ENCODE measurements around the gene SETD4. TPM values are rescaled to one million over a fixed set of nuclear protein-coding genes. Genes with fewer than 3 reads are reported as not detected.

Gene SETD4
- total RNA-seq, 2 donors from 2014 or later = 19.8 to 36.3 TPM

GRCh38 chr21:36061445-36061844, 1.1 kb upstream of the SETD4 start:
- H3K27ac ChIP-seq = no peak overlapping the region
- DNase-seq (ENCODE audit: low spot score) = no peak
- intact Hi-C loops (cut with DNase I) = no loop called here
- peaks cover 9% of the 10 kb centered on the region for H3K4me1 ChIP-seq (replicated peaks)
- no peak for TF ChIP-seq CTCF (IDR thresholded peaks at IDR 0.05)
- no peak for TF ChIP-seq POLR2A (IDR thresholded peaks at IDR 0.05)
- TF ChIP-seq POLR2AphosphoS5 (IDR thresholded peaks at IDR 0.05) = no peak
- no peaks in the 10 kb centered on the region for H3K27me3 ChIP-seq (replicated peaks; ENCODE audit: insufficient read depth)
- no peak overlapping the region for H3K4me3 ChIP-seq
- WGBS = 98% methylated on average over 2 of the region's 2 CpGs
- H3K36me3 ChIP-seq = peaks cover 0 to 2% of the 10 kb centered on the region in 2 donors
- no peaks in the 10 kb centered on the region for H3K9me3 ChIP-seq

- Histone ChIP-seq H3K4me3 (peak overlapping the region; percentile 57 to 61), H3K36me3 (peaks cover 3 to 9% of the 10 kb centered on the region in 2 donors), H3K9me3 (no peaks in the 10 kb centered on the region), H3K27ac (peak overlapping the region; percentile 84 to 89), H3K4me1 (replicated peaks) (peaks cover 9% of the 10 kb centered on the region), H3K27me3 (replicated peaks; ENCODE audit: insufficient read depth) (no peaks in the 10 kb centered on the region)
- 0% methylated on average over 34 of the region's 34 CpGs for WGBS
- peak; percentile 14 for DNase-seq (ENCODE audit: low spot score)
- intact Hi-C loops (cut with DNase I) = no loop called here
- TF ChIP-seq POLR2AphosphoS5 (IDR thresholded peaks at IDR 0.05) (no peak), CTCF (IDR thresholded peaks at IDR 0.05) (no peak), POLR2A (IDR thresholded peaks at IDR 0.05) (no peak)
Observed at GRCh38 chr21:36059823-36060158, 535 bp downstream of the SETD4 start.

GRCh38 chr21:36055551-36055950, 4.8 kb downstream of the SETD4 start:
- 90% methylated on average over 3 of the region's 3 CpGs for WGBS
- H3K4me3 ChIP-seq = no peak overlapping the region
- peaks cover 9% of the 10 kb centered on the region for H3K4me1 ChIP-seq (replicated peaks)
- H3K36me3 ChIP-seq = peaks cover 9 to 10% of the 10 kb centered on the region in 2 donors
- H3K27ac ChIP-seq = no peak overlapping the region
- no peak for DNase-seq (ENCODE audit: low spot score)
- H3K9me3 ChIP-seq = no peaks in the 10 kb centered on the region
- no peak for TF ChIP-seq CTCF (IDR thresholded peaks at IDR 0.05)
- TF ChIP-seq POLR2AphosphoS5 (IDR thresholded peaks at IDR 0.05) = no peak
- TF ChIP-seq POLR2A (IDR thresholded peaks at IDR 0.05) = no peak
- H3K27me3 ChIP-seq (replicated peaks; ENCODE audit: insufficient read depth) = no peaks in the 10 kb centered on the region
- intact Hi-C loops (cut with DNase I) = no loop called here

DNA sequence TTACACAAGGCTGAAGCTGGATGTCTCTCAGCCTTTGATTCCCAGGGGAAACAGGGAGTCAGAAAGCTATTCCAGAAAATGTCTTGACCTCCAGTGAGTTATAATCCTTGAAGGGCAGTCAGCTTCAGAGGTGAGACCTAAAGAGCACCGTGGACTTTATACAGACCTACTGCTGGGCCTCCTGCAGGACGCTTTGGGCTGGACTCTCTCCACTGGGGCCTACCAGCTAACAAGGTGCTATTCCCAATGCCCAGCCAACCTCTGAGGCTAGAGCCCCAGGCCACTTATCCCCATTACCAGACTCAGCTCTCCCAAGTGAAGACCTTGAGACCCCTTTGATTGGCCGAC, 6.6 kb downstream of the SETD4 start:
- TF ChIP-seq POLR2A (IDR thresholded peaks at IDR 0.05) (no peak), CTCF (IDR thresholded peaks at IDR 0.05) (no peak), POLR2AphosphoS5 (IDR thresholded peaks at IDR 0.05) (no peak)
- H3K27ac ChIP-seq = no peak overlapping the region
- no peaks in the 10 kb centered on the region for H3K27me3 ChIP-seq (replicated peaks; ENCODE audit: insufficient read depth)
- intact Hi-C loops (cut with DNase I) = no loop called here
- peaks cover 2% of the 10 kb centered on the region for H3K4me1 ChIP-seq (replicated peaks)
- H3K36me3 ChIP-seq = peaks cover 9 to 10% of the 10 kb centered on the region in 2 donors
- no peak overlapping the region for H3K4me3 ChIP-seq
- 94% methylated on average over 3 of the region's 3 CpGs for WGBS
- H3K9me3 ChIP-seq = no peaks in the 10 kb centered on the region
- no peak for DNase-seq (ENCODE audit: low spot score)

DNA sequence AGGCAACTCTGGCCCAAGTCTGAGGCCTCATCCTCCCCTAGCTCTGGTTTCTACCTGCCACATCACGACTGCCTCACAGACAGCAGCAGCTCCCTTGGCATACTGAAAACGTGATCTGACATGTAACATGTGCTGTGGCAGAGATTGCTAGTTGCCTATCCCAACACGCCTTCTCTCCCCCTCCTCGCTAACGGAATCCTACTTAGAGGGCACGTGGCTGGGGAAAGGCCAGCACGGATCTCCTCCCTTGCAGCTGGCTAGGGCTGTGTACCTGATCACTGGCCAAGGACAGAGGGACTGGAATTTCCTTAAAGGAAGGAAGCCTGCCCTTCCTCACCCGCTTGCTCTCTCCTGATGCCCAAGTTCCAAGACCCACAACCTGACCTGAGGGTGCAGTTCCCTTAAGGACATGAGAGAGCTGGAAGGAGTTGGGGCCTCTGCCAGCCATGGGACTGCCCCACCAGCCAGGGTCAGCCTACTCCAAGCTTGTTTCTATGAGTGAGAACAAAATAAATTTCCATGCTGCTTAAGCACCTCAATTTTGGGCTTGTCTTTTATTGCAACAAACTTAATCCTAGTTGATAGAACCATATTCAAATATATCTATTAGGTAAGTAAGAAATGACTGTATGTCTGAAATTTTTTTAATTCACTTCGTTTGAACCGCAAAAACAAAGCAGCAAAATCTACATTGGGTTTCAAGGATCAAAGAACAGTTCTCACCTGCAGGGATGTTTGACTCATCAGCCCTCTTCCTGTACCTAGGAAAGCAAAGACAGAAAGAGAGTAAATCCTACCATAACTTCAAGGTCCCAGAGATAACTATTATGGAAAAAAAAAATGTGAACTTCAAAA, 7.2 kb downstream of the SETD4 start:
- WGBS = 51% methylated on average over 10 of the region's 10 CpGs
- Histone ChIP-seq H3K36me3 (peaks cover 9 to 10% of the 10 kb centered on the region in 2 donors), H3K4me3 (no peak overlapping the region), H3K9me3 (no peaks in the 10 kb centered on the region), H3K27ac (no peak overlapping the region), H3K27me3 (replicated peaks; ENCODE audit: insufficient read depth) (no peaks in the 10 kb centered on the region), H3K4me1 (replicated peaks) (no peaks in the 10 kb centered on the region)
- intact Hi-C loops (cut with DNase I) = no loop called here
- peak; percentile 69 for DNase-seq (ENCODE audit: low spot score)
- TF ChIP-seq CTCF (IDR thresholded peaks at IDR 0.05) (no peak), POLR2AphosphoS5 (IDR thresholded peaks at IDR 0.05) (peak; percentile 52), POLR2A (IDR thresholded peaks at IDR 0.05) (no peak)

Measured in prostate gland (tissue), 2 donors.